PC-9 (cell line): ENCODE results near the gene PTPRT. TPM values are rescaled to one million over a fixed set of nuclear protein-coding genes. Genes with fewer than 3 reads are reported as not detected.

Experiments used
- BruUV-seq: library from RNA; stranded (reverse); fragments of 400-500 nt; replicated peaks from 2 replicates; lab custom pipeline; 2021; lab: Mats Ljungman, UMichigan
- CTCF ChIA-PET: fragments of 300-600 bp; sonication (Branson Sonifier 250); formaldehyde crosslinking; loops from one replicate; lab custom pipeline; 2022; ENCODE audit warnings: antibody characterized with exemption; lab: Charles Lee
- POLR2A ChIA-PET: fragments of 300-600 bp; sonication (Branson Sonifier 250); formaldehyde crosslinking; loops from one replicate; lab custom pipeline; 2022; ENCODE audit warnings: antibody characterized with exemption; ENCODE audit not compliant: unreplicated experiment; lab: Charles Lee
- DNase-seq, 2 experiments: peaks; one replicate each; pipeline versions ENCODE4 v3.0.0 to v3.0.0-alpha.2; 2015 to 2022; ENCODE audit warnings: mixed read lengths in 1 of 2
- H2AFZ ChIP-seq: fragments of 200-600 bp; sonication (generic); 2 replicates; pipeline ENCODE4 v1.8.1; 2017; ENCODE audit warnings: antibody characterized with exemption
- H3F3A ChIP-seq: fragments of 200-600 bp; sonication (generic); 2 replicates; pipeline ENCODE4 v1.8.1; 2017; ENCODE audit warnings: antibody characterized with exemption, mild to moderate bottlenecking, low read depth; ENCODE audit not compliant: insufficient read depth
- H3K27ac ChIP-seq: fragments of 200-600 bp; sonication (generic); 2 replicates; pipeline ENCODE4 v1.6.1; 2016; ENCODE audit warnings: mixed run types
- H3K27me3 ChIP-seq: fragments of 200-600 bp; sonication (generic); 2 replicates; pipeline ENCODE4 v1.6.1; 2016; ENCODE audit warnings: low read depth, mixed run types; ENCODE audit not compliant: insufficient read depth
- H3K36me3 ChIP-seq: fragments of 200-600 bp; sonication (generic); 2 replicates; pipeline ENCODE4 v1.6.1; 2016; ENCODE audit warnings: low read depth, mixed run types
- H3K4me1 ChIP-seq: fragments of 200-600 bp; sonication (generic); replicated peaks from 2 replicates; pipeline ENCODE4 v1.6.1; 2016; ENCODE audit warnings: mixed run types; ENCODE audit not compliant: insufficient read depth
- H3K4me2 ChIP-seq: fragments of 200-600 bp; sonication (generic); 2 replicates; pipeline ENCODE4 v1.6.1; 2017; ENCODE audit warnings: mixed run types
- H3K4me3 ChIP-seq: fragments of 200-600 bp; sonication (generic); 2 replicates; pipeline ENCODE4 v1.6.1; 2016; ENCODE audit warnings: mixed run types
- H3K79me2 ChIP-seq: fragments of 200-600 bp; sonication (generic); 2 replicates; pipeline ENCODE4 v1.6.1; 2017; ENCODE audit warnings: low read depth, mixed run types
- H3K9me2 ChIP-seq: fragments of 200-600 bp; sonication (generic); 2 replicates; pipeline ENCODE4 v1.8.1; 2017; ENCODE audit warnings: mild to moderate bottlenecking; ENCODE audit not compliant: insufficient read depth
- H3K9me3 ChIP-seq: fragments of 200-600 bp; sonication (generic); 2 replicates; pipeline ENCODE4 v1.8.1; 2016; ENCODE audit warnings: low read depth; ENCODE audit not compliant: insufficient read depth
- H4K20me1 ChIP-seq: fragments of 200-600 bp; sonication (generic); 2 replicates; pipeline ENCODE4 v1.8.1; 2017; ENCODE audit not compliant: insufficient read depth
- EZH2 ChIP-seq: fragments of 200-600 bp; sonication (generic); IDR thresholded peaks from 2 replicates; pipeline ENCODE4 v1.8.0; 2017; ENCODE audit warnings: antibody characterized with exemption, low read depth
- intact Hi-C: fragments of 100-400 bp; cut with micrococcal nuclease; formaldehyde crosslinking; loops from one replicate; pipeline ENCODE4 v1.10.0; 2022; ENCODE audit not compliant: unreplicated experiment
- total RNA-seq: library from RNA; stranded (reverse); gene quantifications from 2 replicates; pipeline ENCODE4 v1.2.3, GENCODE V29; 2021
- TF ChIP-seq, protein P1 (sequence below): fragments of 200-600 bp; sonication (generic); conservative IDR thresholded peaks from 2 replicates; pipeline ENCODE4 v1.6.1; 2017; ENCODE audit warnings: mixed run types, antibody characterized with exemption, mild to moderate bottlenecking, moderate library complexity

Gene PTPRT
- total RNA-seq, 1 experiment from 2014 or later: not detected

- H3K9me3 ChIP-seq: no peaks in the 10 kb centered on the region
- no peak overlapping the region for H3K27ac ChIP-seq
- no peak for DNase-seq
- H3K36me3 ChIP-seq: no peaks in the 10 kb centered on the region
- no peaks in the 10 kb centered on the region for H3F3A ChIP-seq
- no TSS peak for BruUV-seq
- TF ChIP-seq EZH2: no peak
- TF ChIP-seq, protein P1, sequence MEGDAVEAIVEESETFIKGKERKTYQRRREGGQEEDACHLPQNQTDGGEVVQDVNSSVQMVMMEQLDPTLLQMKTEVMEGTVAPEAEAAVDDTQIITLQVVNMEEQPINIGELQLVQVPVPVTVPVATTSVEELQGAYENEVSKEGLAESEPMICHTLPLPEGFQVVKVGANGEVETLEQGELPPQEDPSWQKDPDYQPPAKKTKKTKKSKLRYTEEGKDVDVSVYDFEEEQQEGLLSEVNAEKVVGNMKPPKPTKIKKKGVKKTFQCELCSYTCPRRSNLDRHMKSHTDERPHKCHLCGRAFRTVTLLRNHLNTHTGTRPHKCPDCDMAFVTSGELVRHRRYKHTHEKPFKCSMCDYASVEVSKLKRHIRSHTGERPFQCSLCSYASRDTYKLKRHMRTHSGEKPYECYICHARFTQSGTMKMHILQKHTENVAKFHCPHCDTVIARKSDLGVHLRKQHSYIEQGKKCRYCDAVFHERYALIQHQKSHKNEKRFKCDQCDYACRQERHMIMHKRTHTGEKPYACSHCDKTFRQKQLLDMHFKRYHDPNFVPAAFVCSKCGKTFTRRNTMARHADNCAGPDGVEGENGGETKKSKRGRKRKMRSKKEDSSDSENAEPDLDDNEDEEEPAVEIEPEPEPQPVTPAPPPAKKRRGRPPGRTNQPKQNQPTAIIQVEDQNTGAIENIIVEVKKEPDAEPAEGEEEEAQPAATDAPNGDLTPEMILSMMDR: no peak
- H3K9me2 ChIP-seq: no peaks in the 10 kb centered on the region
- ChIA-PET CTCF (no interaction called here), POLR2A (no interaction called here)
- no peaks in the 10 kb centered on the region for H3K79me2 ChIP-seq
- intact Hi-C loops: no loop called here
- H4K20me1 ChIP-seq: no peaks in the 10 kb centered on the region
- no peak overlapping the region for H3K4me3 ChIP-seq
- H3K27me3 ChIP-seq: peaks cover 9% of the 10 kb centered on the region; the same call in 1 of the 2 replicates
- H3K4me2 ChIP-seq: no peak overlapping the region
- H2AFZ ChIP-seq: no peak overlapping the region
- no peaks in the 10 kb centered on the region for H3K4me1 ChIP-seq
Measured at GRCh38 chr20:42611423-42611822, 578.3 kb downstream of the PTPRT start.

GRCh38 chr20:42610070-42610469 is 579.6 kb downstream of the PTPRT start:
- Histone ChIP-seq H3K79me2 (no peaks in the 10 kb centered on the region), H3K4me2 (no peak overlapping the region), H3K9me2 (no peaks in the 10 kb centered on the region), H2AFZ (no peak overlapping the region), H3K9me3 (no peaks in the 10 kb centered on the region), H3F3A (no peaks in the 10 kb centered on the region), H4K20me1 (no peaks in the 10 kb centered on the region), H3K4me3 (no peak overlapping the region), H3K4me1 (no peaks in the 10 kb centered on the region), H3K27me3 (peaks cover 9% of the 10 kb centered on the region; the same call in 1 of the 2 replicates), H3K36me3 (no peaks in the 10 kb centered on the region), H3K27ac (no peak overlapping the region)
- ChIA-PET POLR2A (no interaction called here), CTCF (no interaction called here)
- BruUV-seq: no TSS peak
- DNase-seq: no peak
- TF ChIP-seq, protein P1: no peak
- no peak for TF ChIP-seq EZH2
- intact Hi-C loops: no loop called here

DNA sequence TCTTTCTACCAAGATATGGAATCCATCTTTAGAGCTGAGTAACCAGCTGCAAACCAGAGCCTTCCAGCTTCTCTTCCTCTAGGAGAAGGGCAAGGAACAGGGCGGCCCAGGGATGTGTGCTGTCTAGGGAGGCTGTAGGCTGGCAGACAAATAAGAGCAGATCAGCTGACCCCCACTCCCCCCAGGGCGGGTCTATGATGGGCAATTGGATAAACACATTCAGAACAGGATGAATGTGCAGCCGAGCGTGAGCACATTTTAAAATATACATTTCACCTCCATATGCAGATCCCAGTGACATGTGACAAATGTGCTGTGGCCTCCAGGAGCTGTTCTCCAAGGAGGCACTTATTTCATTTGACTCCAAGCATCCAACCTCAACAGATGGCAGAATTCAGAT is 580.1 kb downstream of the PTPRT start:
- H3K27me3 ChIP-seq: peaks cover 9% of the 10 kb centered on the region; the same call in 1 of the 2 replicates
- H3K9me3 ChIP-seq: no peaks in the 10 kb centered on the region
- no peak overlapping the region for H3K4me2 ChIP-seq
- H3K9me2 ChIP-seq: no peaks in the 10 kb centered on the region
- DNase-seq: no peak
- H3K4me1 ChIP-seq: no peaks in the 10 kb centered on the region
- no peaks in the 10 kb centered on the region for H3F3A ChIP-seq
- no peaks in the 10 kb centered on the region for H3K36me3 ChIP-seq
- TF ChIP-seq, protein P1: no peak
- TF ChIP-seq EZH2: no peak
- POLR2A ChIA-PET: no interaction called here
- H3K79me2 ChIP-seq: no peaks in the 10 kb centered on the region
- CTCF ChIA-PET: no interaction called here
- H3K27ac ChIP-seq: no peak overlapping the region
- BruUV-seq: no TSS peak
- no peak overlapping the region for H3K4me3 ChIP-seq
- H4K20me1 ChIP-seq: no peaks in the 10 kb centered on the region
- intact Hi-C loops: no loop called here
- no peak overlapping the region for H2AFZ ChIP-seq
